Astrocyte (in vitro differentiated cells and primary cell): ENCODE data around the gene HNRNPL.
"Not testable (repeated sequence)": the region's sequence is repeated elsewhere in the genome, so short reads cannot be mapped to it uniquely, and the experiment has no call there.

ENCODE experiments used
- CTCF ChIP-seq: IDR thresholded peaks from 2 replicates; pipeline ENCODE4 v1.5.1; 2011; ENCODE audit warnings: low read depth, mild to moderate bottlenecking, inconsistent platforms, low read length, moderate library complexity; ENCODE audit not compliant: insufficient read depth
- EZH2 ChIP-seq: IDR thresholded peaks from 2 replicates; pipeline ENCODE4 v1.6.1; 2012; ENCODE audit warnings: mild to moderate bottlenecking, low read length, inconsistent platforms; ENCODE audit not compliant: insufficient read depth

- TF ChIP-seq CTCF, EZH2: not testable (repeated sequence)
These were observed 28.5 kb downstream of the HNRNPL start for GRCh38 chr19:38821230-38821825.
